K562 (cell line): ENCODE results near the gene RIOX2. TPM values are rescaled to one million over a fixed set of nuclear protein-coding genes. Genes with fewer than 3 reads are reported as not detected.

ENCODE experiments used
- ATAC-seq: fragments of 200-7000 bp; cut with Tn5 transposase; 3 replicates; pipeline ENCODE4 v1.9.1; 2020; ENCODE audit warnings: moderate library complexity
- BruUV-seq: library from RNA; stranded (reverse); fragments of 400-500 nt; replicated peaks from 2 replicates; lab custom pipeline; 2021; lab: Mats Ljungman, UMichigan
- CTCF ChIA-PET: fragments of 300-600 bp; formaldehyde crosslinking; extraction: SDS; loops from one replicate; lab custom pipeline; 2021; ENCODE audit warnings: low intra/inter-chr PET ratio; lab: Yijun Ruan, JAX
- POLR2A ChIA-PET: fragments of 300-600, 350-650 bp; sonication (Branson Sonifier 250); formaldehyde crosslinking; extraction: SDS; loops from one replicate; lab custom pipeline; 2021; ENCODE audit warnings: antibody characterized with exemption, inconsistent platforms; lab: Yijun Ruan, JAX
- DNase-seq, 4 experiments: peaks; one replicate each; pipeline versions ENCODE4 v3.0.0 to v3.0.0-alpha.2; 2011 to 2018; ENCODE audit warnings: low spot score in 3 of 4, mixed read lengths in 3 of 4; ENCODE audit errors: extremely low read depth in 1 of 4
- FAIRE-seq: peaks from 2 replicates; lab custom pipeline; 2011; peaks lifted over from hg19 to GRCh38; lab: Jason Lieb, UNC
- H2AFZ ChIP-seq: 2 replicates; pipeline ENCODE4 v1.6.0; 2011; ENCODE audit warnings: low read depth, low read length, control low read depth, inconsistent platforms
- H3K27ac ChIP-seq: fragments of 200-600 bp; 3 replicates; pipeline ENCODE4 v1.8.0; 2011; ENCODE audit warnings: low read depth, mild to moderate bottlenecking, control low read depth, inconsistent platforms, low read length, moderate library complexity, mixed read lengths; ENCODE audit errors: extremely low read depth
- H3K27me3 ChIP-seq, 2 experiments: fragments of 300-600 bp in 1 of 2; 2 replicates in 1 of 2; 3 replicates in 1 of 2; pipeline versions ENCODE4 v1.6.0 to v1.8.0; 2011; ENCODE audit warnings: inconsistent platforms in 2 of 2, low read length in 2 of 2, mild to moderate bottlenecking in 1 of 2, mixed read lengths in 1 of 2, moderate library complexity in 1 of 2; ENCODE audit not compliant: control insufficient read depth in 2 of 2, insufficient read depth in 2 of 2
- H3K36me3 ChIP-seq: fragments of 300-600 bp; 3 replicates; pipeline ENCODE4 v1.8.0; 2011; ENCODE audit warnings: mild to moderate bottlenecking, low read length, inconsistent platforms; ENCODE audit not compliant: control insufficient read depth, insufficient read depth
- H3K4me1 ChIP-seq, 2 experiments: fragments of 200-600 bp in 1 of 2; replicated peaks in 1 of 2; 2 replicates in 1 of 2; 3 replicates in 1 of 2; pipeline versions ENCODE4 v1.5.1 to v1.8.0; 2011; ENCODE audit warnings: inconsistent platforms in 2 of 2, low read length in 2 of 2, mild to moderate bottlenecking in 1 of 2, mixed read lengths in 1 of 2, moderate library complexity in 1 of 2; ENCODE audit not compliant: control insufficient read depth in 2 of 2, insufficient read depth in 2 of 2
- H3K4me2 ChIP-seq: 2 replicates; pipeline ENCODE4 v1.6.1; 2011; ENCODE audit warnings: low read length, control low read depth, inconsistent platforms, mixed read lengths; ENCODE audit not compliant: insufficient read depth
- H3K4me3 ChIP-seq: fragments of 200-600 bp; sonication (generic), shearing (Covaris generic); 2 replicates; pipeline ENCODE4 v1.5.1; 2016; ENCODE audit warnings: control low read depth, inconsistent platforms
- H3K79me2 ChIP-seq: fragments of 200-600 bp; 3 replicates; pipeline ENCODE4 v1.8.0; 2011; ENCODE audit warnings: low read length, inconsistent platforms; ENCODE audit not compliant: control insufficient read depth, insufficient read depth
- H3K9ac ChIP-seq, 2 experiments: 2 replicates each; pipeline versions ENCODE4 v1.6.0 to v1.6.1; 2011; ENCODE audit warnings: low read depth in 2 of 2, low read length in 2 of 2, control low read depth in 1 of 2, inconsistent platforms in 1 of 2, mild to moderate bottlenecking in 1 of 2, mixed read lengths in 1 of 2; ENCODE audit not compliant: insufficient read depth in 1 of 2
- H3K9me1 ChIP-seq: one replicate; pipeline ENCODE4 v1.6.0; 2011; ENCODE audit warnings: inconsistent platforms, mild to moderate bottlenecking, low read length, moderate library complexity; ENCODE audit not compliant: control insufficient read depth, insufficient read depth
- H3K9me3 ChIP-seq: replicated peaks from 2 replicates; pipeline ENCODE4 v1.5.1; 2011; ENCODE audit warnings: low read depth, low read length, inconsistent platforms; ENCODE audit not compliant: control insufficient read depth, insufficient read depth
- H4K20me1 ChIP-seq: replicated peaks from 2 replicates; pipeline ENCODE4 v1.6.1; 2011; ENCODE audit warnings: low read length, inconsistent platforms, mixed read lengths; ENCODE audit not compliant: control insufficient read depth, insufficient read depth
- MAFG ChIP-seq: fragments of 450-650 bp; conservative IDR thresholded peaks from 2 replicates; pipeline ENCODE4 v1.6.1; 2016; ENCODE audit warnings: missing genetic modification characterization, missing compliant biosample characterization
- MCM2 ChIP-seq: fragments of 450-650 bp; IDR thresholded peaks from 2 replicates; pipeline ENCODE4 v1.6.1; 2017; ENCODE audit warnings: low read depth, mild to moderate bottlenecking
- NELFE ChIP-seq: IDR thresholded peaks from 2 replicates; pipeline ENCODE4 v1.6.1; 2011; ENCODE audit warnings: mild to moderate bottlenecking; ENCODE audit not compliant: insufficient read depth, insufficient read length
- TCF7L2 ChIP-seq: fragments of 150-350 bp; IDR thresholded peaks from 2 replicates; pipeline ENCODE4 v1.6.1; 2016; ENCODE audit warnings: low read depth, mild to moderate bottlenecking, low read length, moderate library complexity
- THRB ChIP-seq: fragments of 450-650 bp; formaldehyde crosslinking; conservative IDR thresholded peaks from 2 replicates; pipeline ENCODE4 v1.4.0; 2022; ENCODE audit warnings: mild to moderate bottlenecking, missing genetic modification characterization
- ZFP91 ChIP-seq: sonication (generic); formaldehyde crosslinking; IDR thresholded peaks from 2 replicates; pipeline ENCODE4 v1.8.0; 2022; ENCODE audit warnings: mild to moderate bottlenecking, missing genetic modification reagents
- WGBS: fragments of 100-300 bp; shearing (Covaris generic); methylation state at CpG from one replicate; pipeline ENCODE4 v1.1.6; 2016; ENCODE audit warnings: low coverage, mixed read lengths; ENCODE audit not compliant: insufficient coverage; ENCODE audit errors: missing lambda C conversion rate; 5-methylcytosine and 5-hydroxymethylcytosine counted together
- in situ Hi-C: fragments of 300-500 bp; cut with MboI; formaldehyde crosslinking; loops from 4 replicates; pipeline ENCODE4 v1.15.0; 2018; ENCODE audit warnings: inconsistent platforms, mixed read lengths
- intact Hi-C: fragments of 100-400 bp; cut with micrococcal nuclease; formaldehyde crosslinking; loops from 2 replicates; pipeline ENCODE4 v1.14.2; 2022
- polyA plus RNA-seq, 8 experiments: library from polyadenylated mRNA; depleted of rRNA in 4 of 8; stranded (reverse) in 5 of 8; unstranded in 3 of 8; fragments of >200 nt; fragmentation: Nextera tagmentation in 2 of 8; fragmentation: Illumina TruSeq in 1 of 8; extraction: Ambion mirVana in 2 of 8; extraction: Trizol in 1 of 8; gene quantifications; 2 replicates each; pipeline versions ENCODE4 v1.2.1 to v1.2.3, GENCODE V29; 2011 to 2014; ENCODE audit warnings: inconsistent platforms in 1 of 8, missing spikeins in 1 of 8
- total RNA-seq, 7 experiments: library from RNA; depleted of rRNA in 6 of 7; stranded (reverse); fragments of >200 nt in 6 of 7; fragmentation: Illumina TruSeq in 2 of 7; extraction: Trizol in 2 of 7; gene quantifications; 2 replicates each; pipeline versions ENCODE4 v1.2.1 to v1.2.3, GENCODE V29; 2011 to 2021; ENCODE audit warnings: low replicate concordance in 1 of 7

The RIOX2 gene
- total and polyA plus RNA-seq, 9 of the 15 experiments (the other 6 are each of a cell fraction or from before 2014, with no cell fraction given): 22.2 to 56.0 (median 32.6) TPM

- 4% methylated on average over 4 of the region's 4 CpGs for WGBS
- BruUV-seq: no TSS peak
- intact Hi-C loops (no loop called here), in situ Hi-C loops (no loop called here)
- no peak overlapping the region for H3K27ac ChIP-seq
- no peaks in the 10 kb centered on the region for H3K9me3 ChIP-seq
- ATAC-seq: no peak
- POLR2A ChIA-PET: no interaction called here
- CTCF ChIA-PET: no interaction called here
- no peaks in the 10 kb centered on the region for H4K20me1 ChIP-seq
- H3K4me1 ChIP-seq: no peaks in the 10 kb centered on the region
- no peak overlapping the region for H3K4me3 ChIP-seq
- FAIRE-seq: no peak
- H3K9me1 ChIP-seq: no peaks in the 10 kb centered on the region
- no peaks in the 10 kb centered on the region for H3K27me3 ChIP-seq
- no peak overlapping the region for H3K9ac ChIP-seq
- H3K79me2 ChIP-seq: no peaks in the 10 kb centered on the region
- no peak for TF ChIP-seq MAFG (tag)
- TF ChIP-seq NELFE: no peak
- no peak for TF ChIP-seq THRB (CRISPR knock-in tag)
- no peak for TF ChIP-seq ZFP91 (CRISPR knock-in tag)
- TF ChIP-seq MCM2: no peak
- TF ChIP-seq TCF7L2: no peak
- H3K4me2 ChIP-seq: no peak overlapping the region
- no peak for DNase-seq
- no peak overlapping the region for H2AFZ ChIP-seq
- H3K36me3 ChIP-seq: no peaks in the 10 kb centered on the region
Measured at GRCh38 chr3:98013411-98014267, 41.4 kb upstream of the RIOX2 start.
